OCI-LY1 (cell line): Measurements from ENCODE around the gene REV3L.

Experiments used
- H2AFZ ChIP-seq: fragments of 200-600 bp; sonication (generic), shearing (Covaris generic); 2 replicates; pipeline ENCODE4 v1.6.0; 2014; ENCODE audit warnings: antibody characterized with exemption, mild to moderate bottlenecking, low read length
- H3F3A ChIP-seq: fragments of 200-600 bp; sonication (generic), shearing (Covaris generic); 2 replicates; pipeline ENCODE4 v1.6.0; 2014; ENCODE audit warnings: mild to moderate bottlenecking, antibody characterized with exemption, low read length, moderate library complexity; ENCODE audit not compliant: insufficient read depth
- H3K27ac ChIP-seq: fragments of 200-600 bp; sonication (generic); 2 replicates; pipeline ENCODE4 v1.5.1; 2014; ENCODE audit warnings: low read length, mixed run types, mild to moderate bottlenecking, low read depth; ENCODE audit not compliant: poor library complexity, severe bottlenecking
- H3K27me3 ChIP-seq: fragments of 200-600 bp; sonication (generic); 2 replicates; pipeline ENCODE4 v1.6.0; 2014; ENCODE audit warnings: antibody characterized with exemption, mild to moderate bottlenecking, low read length, moderate library complexity; ENCODE audit not compliant: insufficient read depth
- H3K36me3 ChIP-seq: fragments of 200-600 bp; sonication (generic); 2 replicates; pipeline ENCODE4 v1.6.1; 2014; ENCODE audit warnings: mild to moderate bottlenecking, antibody characterized with exemption, low read length, moderate library complexity, mixed read lengths; ENCODE audit not compliant: insufficient read depth
- H3K4me1 ChIP-seq: fragments of 200-600 bp; sonication (generic); 2 replicates; pipeline ENCODE4 v1.5.1; 2014; ENCODE audit warnings: mild to moderate bottlenecking, low read length, moderate library complexity; ENCODE audit not compliant: insufficient read depth, severe bottlenecking
- H3K4me2 ChIP-seq: fragments of 200-600 bp; sonication (generic), shearing (Covaris generic); 2 replicates; pipeline ENCODE4 v1.6.1; 2014; ENCODE audit warnings: low read length
- H3K4me3 ChIP-seq: fragments of 200-600 bp; sonication (generic); 2 replicates; pipeline ENCODE4 v1.5.1; 2014; ENCODE audit warnings: low read length, low read depth, mild to moderate bottlenecking, mixed read lengths; ENCODE audit not compliant: poor library complexity, severe bottlenecking
- H3K79me2 ChIP-seq: fragments of 200-600 bp; shearing (Covaris generic); 2 replicates; pipeline ENCODE4 v1.6.1; 2016; ENCODE audit warnings: mixed run types, low read length, mixed read lengths; ENCODE audit not compliant: insufficient read depth
- H3K9ac ChIP-seq: fragments of 200-600 bp; sonication (generic), shearing (Covaris generic); 2 replicates; pipeline ENCODE4 v1.6.1; 2014; ENCODE audit warnings: mild to moderate bottlenecking, low read length, mixed read lengths
- H3K9me2 ChIP-seq: fragments of 200-600 bp; sonication (generic), shearing (Covaris generic); 2 replicates; pipeline ENCODE4 v1.6.1; 2014; ENCODE audit warnings: low read depth, mild to moderate bottlenecking, low read length, mixed read lengths
- H3K9me3 ChIP-seq: fragments of 200-600 bp; shearing (Covaris generic); 2 replicates; pipeline ENCODE4 v1.6.1; 2014; ENCODE audit warnings: low read length, mixed read lengths
- H4K20me1 ChIP-seq: fragments of 200-600 bp; sonication (generic), shearing (Covaris generic); 2 replicates; pipeline ENCODE4 v1.6.0; 2016; ENCODE audit warnings: mild to moderate bottlenecking, low read length; ENCODE audit not compliant: insufficient read depth
- EZH2 ChIP-seq: fragments of 200-600 bp; sonication (generic), shearing (Covaris generic); IDR thresholded peaks from 2 replicates; pipeline ENCODE4 v1.8.0; 2017; ENCODE audit warnings: borderline replicate concordance, mixed run types, mild to moderate bottlenecking, antibody characterized with exemption, low read length, moderate library complexity, mixed read lengths
- TF ChIP-seq, protein P1 (sequence below): fragments of 200-600 bp; sonication (generic), shearing (Covaris generic); IDR thresholded peaks from 2 replicates; pipeline ENCODE4 v1.5.1; 2017; ENCODE audit warnings: mild to moderate bottlenecking, antibody characterized with exemption, low read length, moderate library complexity, mixed read lengths

Gene REV3L

DNA sequence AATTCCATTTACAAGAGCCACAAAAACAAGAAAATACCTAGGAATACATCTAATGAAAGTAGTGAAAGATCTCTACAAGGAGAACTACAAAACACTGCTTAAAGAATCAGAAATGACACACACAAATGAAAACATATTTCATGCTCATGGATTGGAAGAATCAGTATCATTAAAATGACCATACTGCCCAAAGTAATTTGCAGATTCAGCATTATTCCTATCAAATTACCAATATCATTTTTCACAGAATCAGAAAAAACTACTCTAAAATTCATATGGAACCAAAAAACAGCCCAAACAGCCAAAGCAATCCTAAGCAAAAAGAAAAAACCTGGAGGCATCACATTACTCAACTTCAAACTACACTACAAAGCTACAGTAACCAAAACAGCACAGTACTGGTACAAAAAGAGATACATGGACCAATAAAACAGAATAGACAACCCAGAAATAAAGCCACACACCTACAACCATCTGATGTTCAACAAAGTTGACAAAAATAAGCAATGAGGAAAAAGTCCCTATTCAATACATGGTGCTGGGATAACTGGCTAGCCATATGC, 24.3 kb downstream of the REV3L start:
- Histone ChIP-seq H3K4me3 (no peak overlapping the region), H3K79me2 (peaks cover 98% of the 10 kb centered on the region)

DNA sequence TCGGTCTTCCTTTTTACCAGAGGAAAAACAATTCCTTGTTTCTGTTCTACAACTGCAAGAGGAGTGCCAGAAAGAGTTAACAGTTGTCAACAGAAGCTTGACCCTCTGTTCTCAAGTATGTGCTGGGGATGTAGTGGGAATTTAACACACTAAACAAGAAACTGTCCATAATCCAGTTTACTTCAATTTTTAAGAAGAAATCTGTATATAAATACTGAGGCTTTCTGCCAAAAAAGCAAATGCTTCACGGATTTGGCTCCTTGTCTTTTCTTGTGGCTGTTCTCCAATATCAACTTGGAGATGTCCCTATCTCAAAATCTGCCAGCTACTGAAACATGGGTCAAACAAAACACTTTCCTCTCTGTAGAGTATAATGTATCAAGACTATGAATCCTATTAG, 26.8 kb downstream of the REV3L start:
- H4K20me1 ChIP-seq, result peaks cover 2% of the 10 kb centered on the region; the same call in 1 of the 2 replicates
- no peaks in the 10 kb centered on the region for H3F3A ChIP-seq
- peaks cover 56% of the 10 kb centered on the region for H3K36me3 ChIP-seq
- TF ChIP-seq EZH2, result no peak
- TF ChIP-seq, protein P1, sequence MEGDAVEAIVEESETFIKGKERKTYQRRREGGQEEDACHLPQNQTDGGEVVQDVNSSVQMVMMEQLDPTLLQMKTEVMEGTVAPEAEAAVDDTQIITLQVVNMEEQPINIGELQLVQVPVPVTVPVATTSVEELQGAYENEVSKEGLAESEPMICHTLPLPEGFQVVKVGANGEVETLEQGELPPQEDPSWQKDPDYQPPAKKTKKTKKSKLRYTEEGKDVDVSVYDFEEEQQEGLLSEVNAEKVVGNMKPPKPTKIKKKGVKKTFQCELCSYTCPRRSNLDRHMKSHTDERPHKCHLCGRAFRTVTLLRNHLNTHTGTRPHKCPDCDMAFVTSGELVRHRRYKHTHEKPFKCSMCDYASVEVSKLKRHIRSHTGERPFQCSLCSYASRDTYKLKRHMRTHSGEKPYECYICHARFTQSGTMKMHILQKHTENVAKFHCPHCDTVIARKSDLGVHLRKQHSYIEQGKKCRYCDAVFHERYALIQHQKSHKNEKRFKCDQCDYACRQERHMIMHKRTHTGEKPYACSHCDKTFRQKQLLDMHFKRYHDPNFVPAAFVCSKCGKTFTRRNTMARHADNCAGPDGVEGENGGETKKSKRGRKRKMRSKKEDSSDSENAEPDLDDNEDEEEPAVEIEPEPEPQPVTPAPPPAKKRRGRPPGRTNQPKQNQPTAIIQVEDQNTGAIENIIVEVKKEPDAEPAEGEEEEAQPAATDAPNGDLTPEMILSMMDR, result no peak
- H3K27me3 ChIP-seq, result no peaks in the 10 kb centered on the region
- no peak overlapping the region for H3K4me3 ChIP-seq
- no peak overlapping the region for H3K9ac ChIP-seq
- H3K4me2 ChIP-seq, result no peak overlapping the region
- H3K27ac ChIP-seq, result no peak overlapping the region
- peaks cover 98% of the 10 kb centered on the region for H3K79me2 ChIP-seq
- H3K4me1 ChIP-seq, result no peaks in the 10 kb centered on the region
- H3K9me3 ChIP-seq, result peaks cover 17% of the 10 kb centered on the region
- no peaks in the 10 kb centered on the region for H3K9me2 ChIP-seq
- H2AFZ ChIP-seq, result no peak overlapping the region

More for the DNA sequence above, 24.3 kb downstream of the REV3L start:
- peaks cover 17% of the 10 kb centered on the region for H3K9me3 ChIP-seq
- no peaks in the 10 kb centered on the region for H3K4me1 ChIP-seq
- no peak for TF ChIP-seq EZH2
- TF ChIP-seq, protein P1, result no peak
- H2AFZ ChIP-seq, result no peak overlapping the region
- no peaks in the 10 kb centered on the region for H3F3A ChIP-seq
- no peak overlapping the region for H3K27ac ChIP-seq
- H3K36me3 ChIP-seq, result peaks cover 77% of the 10 kb centered on the region
- H4K20me1 ChIP-seq, result no peaks in the 10 kb centered on the region
- no peaks in the 10 kb centered on the region for H3K27me3 ChIP-seq
- H3K4me2 ChIP-seq, result no peak overlapping the region
- H3K9ac ChIP-seq, result no peak overlapping the region
- no peaks in the 10 kb centered on the region for H3K9me2 ChIP-seq

DNA sequence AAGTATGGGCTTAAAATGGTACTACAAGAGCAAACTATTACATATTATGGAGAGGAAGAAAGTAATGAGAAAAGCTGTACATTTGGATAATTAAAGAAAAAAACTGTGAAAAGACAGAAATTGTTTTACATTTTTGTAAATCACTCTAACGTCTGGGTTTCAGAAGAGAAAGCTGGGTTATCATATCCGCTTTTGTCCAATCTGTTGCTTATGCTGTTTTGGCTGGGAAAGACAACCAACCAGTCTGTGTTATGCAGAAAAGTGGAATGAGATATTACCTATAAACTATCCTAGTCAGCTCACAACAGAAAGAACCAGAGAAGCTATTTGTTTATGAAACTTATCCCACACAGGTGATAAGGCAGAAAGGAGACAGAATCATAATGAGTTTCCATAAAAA, 32.4 kb downstream of the REV3L start:
- Histone ChIP-seq H3K27me3 (no peaks in the 10 kb centered on the region), H3K9me3 (no peaks in the 10 kb centered on the region), H3F3A (no peaks in the 10 kb centered on the region), H3K4me1 (no peaks in the 10 kb centered on the region), H3K9ac (no peak overlapping the region), H3K36me3 (peaks cover 14% of the 10 kb centered on the region; the same call in 1 of the 2 replicates), H2AFZ (no peak overlapping the region), H3K79me2 (peaks cover 91% of the 10 kb centered on the region), H3K4me2 (no peak overlapping the region), H4K20me1 (peaks cover 2% of the 10 kb centered on the region; the same call in 1 of the 2 replicates), H3K27ac (no peak overlapping the region), H3K4me3 (no peak overlapping the region), H3K9me2 (no peaks in the 10 kb centered on the region)
- TF ChIP-seq, protein P1, result no peak
- no peak for TF ChIP-seq EZH2
